H1 (cell line): Measurements from ENCODE around the gene MECP2. TPM values are rescaled to one million over a fixed set of nuclear protein-coding genes. Genes with fewer than 3 reads are reported as not detected.

Experiments
- BACH1 ChIP-seq: IDR thresholded peaks from 2 replicates; pipeline ENCODE4 v1.6.1; 2012; ENCODE audit warnings: low read length, improper control_type of control experiment
- CREB1 ChIP-seq: IDR thresholded peaks from 2 replicates; pipeline ENCODE4 v1.6.1; 2012; ENCODE audit warnings: inconsistent platforms
- HDAC6 ChIP-seq: IDR thresholded peaks from one replicate; pipeline ENCODE4 v1.7.1; 2012; ENCODE audit warnings: low read depth, mild to moderate bottlenecking, inconsistent platforms, low read length, moderate library complexity
- KDM4A ChIP-seq: IDR thresholded peaks from one replicate; pipeline ENCODE4 v1.7.1; 2012; ENCODE audit warnings: low read depth, mild to moderate bottlenecking, moderate library complexity, low read length, inconsistent platforms; ENCODE audit not compliant: severe bottlenecking
- SIN3A ChIP-seq, 2 experiments: IDR thresholded peaks in 1 of 2; conservative IDR thresholded peaks in 1 of 2; 2 replicates each; pipeline ENCODE4 v1.6.1; 2011 to 2012; ENCODE audit warnings: low read length in 2 of 2, improper control_type of control experiment in 1 of 2, low read depth in 1 of 2, mild to moderate bottlenecking in 1 of 2
- SP2 ChIP-seq: IDR thresholded peaks from 2 replicates; pipeline ENCODE4 v1.6.1; 2012; ENCODE audit warnings: mild to moderate bottlenecking, low read length, inconsistent platforms
- polyA plus RNA-seq, 7 experiments: library from polyadenylated mRNA; depleted of rRNA in 3 of 7; stranded (reverse) in 5 of 7; unstranded in 2 of 7; fragments of >200 nt in 5 of 7; fragments of 200-250 nt in 2 of 7; gene quantifications; 1 replicate in 5 of 7; 2 replicates in 1 of 7; 4 replicates in 1 of 7; pipeline versions ENCODE4 v1.2.1 to v1.2.3, GENCODE V29; 2011 to 2013; ENCODE audit warnings: missing spikeins in 2 of 7, mixed read lengths in 2 of 7
- total RNA-seq: library from RNA; stranded (reverse); fragmentation: NEBNext Ultra II Directional; extraction: Animal tissue kit (Norgen Biotek cat#: 25700); gene quantifications from 2 replicates; pipeline ENCODE4 v1.2.1, GENCODE V29; 2021
- TF ChIP-seq, protein P1 (sequence below): IDR thresholded peaks from 2 replicates; pipeline ENCODE4 v1.6.1; 2012; ENCODE audit warnings: inconsistent platforms
- TF ChIP-seq, protein P2 (sequence below): IDR thresholded peaks from 2 replicates; pipeline ENCODE4 v1.6.1; 2012; ENCODE audit warnings: inconsistent platforms

Gene MECP2
- total and polyA plus RNA-seq, 2 of the 8 experiments (the other 6 are each of a cell fraction or from before 2014, with no cell fraction given): 5.0 to 32.4 TPM

GRCh38 chrX:154098551-154098950 is 1.0 kb upstream of the MECP2 start (continued):
- TF ChIP-seq, protein P1, sequence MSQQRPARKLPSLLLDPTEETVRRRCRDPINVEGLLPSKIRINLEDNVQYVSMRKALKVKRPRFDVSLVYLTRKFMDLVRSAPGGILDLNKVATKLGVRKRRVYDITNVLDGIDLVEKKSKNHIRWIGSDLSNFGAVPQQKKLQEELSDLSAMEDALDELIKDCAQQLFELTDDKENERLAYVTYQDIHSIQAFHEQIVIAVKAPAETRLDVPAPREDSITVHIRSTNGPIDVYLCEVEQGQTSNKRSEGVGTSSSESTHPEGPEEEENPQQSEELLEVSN: no peak
- TF ChIP-seq HDAC6 (no peak), SP2 (no peak), SIN3A (conservative IDR thresholded peaks at IDR 0.05 in 1 of 2, IDR thresholded peaks at IDR 0.05 in 1 of 2; ENCODE audit: low read depth in 1 of 2, low read length in 2 of 2) (no peak), KDM4A (no peak), CREB1 (no peak), BACH1 (no peak)
- TF ChIP-seq, protein P2, sequence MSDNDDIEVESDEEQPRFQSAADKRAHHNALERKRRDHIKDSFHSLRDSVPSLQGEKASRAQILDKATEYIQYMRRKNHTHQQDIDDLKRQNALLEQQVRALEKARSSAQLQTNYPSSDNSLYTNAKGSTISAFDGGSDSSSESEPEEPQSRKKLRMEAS: no peak
- TF ChIP-seq, all 59 proteins: peak for 0
